Right lobe of liver (tissue), 4 donors: ENCODE data around the gene ELP6.

ENCODE experiments used
- POLR2A ChIP-seq: fragments of 450-650 bp; IDR thresholded peaks from one replicate; pipeline ENCODE4 v1.6.1; 2017; ENCODE audit warnings: antibody characterized with exemption, mild to moderate bottlenecking
- TF ChIP-seq, protein P1 (sequence below), 4 donors: fragments of 200-600 bp in 3 of 4; fragments of 450-650 bp in 1 of 4; IDR thresholded peaks; one replicate each; pipeline versions ENCODE4 v1.5.1 to v1.8.0; 2016 to 2022; ENCODE audit warnings: antibody characterized with exemption in 4 of 4, mild to moderate bottlenecking in 2 of 4
- donor health status: DM: no; HTN: no; CAD: no.
- donor health status: DM: no; HTN: no; CAD: no.
- donor health status: DM: no; HTN: yes; CAD: no.

GRCh38 chr3:47479826-47480160, 33.7 kb downstream of the ELP6 start:
- TF ChIP-seq, protein P1, sequence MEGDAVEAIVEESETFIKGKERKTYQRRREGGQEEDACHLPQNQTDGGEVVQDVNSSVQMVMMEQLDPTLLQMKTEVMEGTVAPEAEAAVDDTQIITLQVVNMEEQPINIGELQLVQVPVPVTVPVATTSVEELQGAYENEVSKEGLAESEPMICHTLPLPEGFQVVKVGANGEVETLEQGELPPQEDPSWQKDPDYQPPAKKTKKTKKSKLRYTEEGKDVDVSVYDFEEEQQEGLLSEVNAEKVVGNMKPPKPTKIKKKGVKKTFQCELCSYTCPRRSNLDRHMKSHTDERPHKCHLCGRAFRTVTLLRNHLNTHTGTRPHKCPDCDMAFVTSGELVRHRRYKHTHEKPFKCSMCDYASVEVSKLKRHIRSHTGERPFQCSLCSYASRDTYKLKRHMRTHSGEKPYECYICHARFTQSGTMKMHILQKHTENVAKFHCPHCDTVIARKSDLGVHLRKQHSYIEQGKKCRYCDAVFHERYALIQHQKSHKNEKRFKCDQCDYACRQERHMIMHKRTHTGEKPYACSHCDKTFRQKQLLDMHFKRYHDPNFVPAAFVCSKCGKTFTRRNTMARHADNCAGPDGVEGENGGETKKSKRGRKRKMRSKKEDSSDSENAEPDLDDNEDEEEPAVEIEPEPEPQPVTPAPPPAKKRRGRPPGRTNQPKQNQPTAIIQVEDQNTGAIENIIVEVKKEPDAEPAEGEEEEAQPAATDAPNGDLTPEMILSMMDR (IDR thresholded peaks at IDR 0.05), result no peak
- TF ChIP-seq POLR2A, result no peak
